Measurements from ENCODE around the gene HS6ST2.

HS6ST2 gene

GRCh38 chrX:132836471-132836870 lies 122.0 kb downstream of the HS6ST2 start:
- DNase-seq (ENCODE audit: low read depth), result no peak
- no peak overlapping the region for H3K4me3 ChIP-seq (ENCODE audit: control insufficient read depth, low read depth, low read length)
- no peak for TF ChIP-seq CTCF (conservative IDR thresholded peaks at IDR 0.05; ENCODE audit: control insufficient read depth, insufficient read depth, low read depth, low read length)

- TF ChIP-seq CTCF (conservative IDR thresholded peaks at IDR 0.05; ENCODE audit: control insufficient read depth, insufficient read depth, low read depth, low read length), result no peak
- H3K4me3 ChIP-seq (ENCODE audit: control insufficient read depth, low read depth, low read length), result no peak overlapping the region
- no peak for DNase-seq (ENCODE audit: low read depth)
These were observed 123.7 kb downstream of the HS6ST2 start for GRCh38 chrX:132834741-132835140.

GRCh38 chrX:132834109-132834508 lies 124.3 kb downstream of the HS6ST2 start:
- TF ChIP-seq CTCF (conservative IDR thresholded peaks at IDR 0.05; ENCODE audit: control insufficient read depth, insufficient read depth, low read depth, low read length), result no peak
- H3K4me3 ChIP-seq (ENCODE audit: control insufficient read depth, low read depth, low read length), result no peak overlapping the region
- DNase-seq (ENCODE audit: low read depth), result no peak

GRCh38 chrX:132833373-132833772 lies 125.1 kb downstream of the HS6ST2 start:
- DNase-seq (ENCODE audit: low read depth), result no peak
- no peak overlapping the region for H3K4me3 ChIP-seq (ENCODE audit: control insufficient read depth, low read depth, low read length)
- no peak for TF ChIP-seq CTCF (conservative IDR thresholded peaks at IDR 0.05; ENCODE audit: control insufficient read depth, insufficient read depth, low read depth, low read length)

GRCh38 chrX:132831336-132831973 lies 127.0 kb downstream of the HS6ST2 start:
- no peak overlapping the region for H3K4me3 ChIP-seq (ENCODE audit: control insufficient read depth, low read depth, low read length)
- DNase-seq (ENCODE audit: low read depth), result no peak
- TF ChIP-seq CTCF (conservative IDR thresholded peaks at IDR 0.05; ENCODE audit: control insufficient read depth, insufficient read depth, low read depth, low read length), result no peak

GRCh38 chrX:132822634-132823012 lies 135.8 kb downstream of the HS6ST2 start:
- no peak for TF ChIP-seq CTCF (conservative IDR thresholded peaks at IDR 0.05; ENCODE audit: control insufficient read depth, insufficient read depth, low read depth, low read length)
- H3K4me3 ChIP-seq (ENCODE audit: control insufficient read depth, low read depth, low read length), result no peak overlapping the region
- DNase-seq (ENCODE audit: low read depth), result no peak

Data from fibroblast of mammary gland (primary cell).